DOHH2 (cell line): ENCODE data around the gene ADAMTS15.

Experiments
- EZH2phosphoT487 ChIP-seq: fragments of 200-600 bp; sonication (generic); IDR thresholded peaks from 2 replicates; pipeline ENCODE4 v1.6.1; 2017; ENCODE audit warnings: borderline replicate concordance, mild to moderate bottlenecking, antibody characterized with exemption, low read length, moderate library complexity, mixed read lengths
- TF ChIP-seq, protein P1 (sequence below): fragments of 200-600 bp; sonication (generic); IDR thresholded peaks from one replicate; pipeline ENCODE4 v1.5.1; 2014; ENCODE audit warnings: antibody characterized with exemption, mild to moderate bottlenecking, low read depth, low read length; ENCODE audit not compliant: poor library complexity, severe bottlenecking

- TF ChIP-seq, protein P1, sequence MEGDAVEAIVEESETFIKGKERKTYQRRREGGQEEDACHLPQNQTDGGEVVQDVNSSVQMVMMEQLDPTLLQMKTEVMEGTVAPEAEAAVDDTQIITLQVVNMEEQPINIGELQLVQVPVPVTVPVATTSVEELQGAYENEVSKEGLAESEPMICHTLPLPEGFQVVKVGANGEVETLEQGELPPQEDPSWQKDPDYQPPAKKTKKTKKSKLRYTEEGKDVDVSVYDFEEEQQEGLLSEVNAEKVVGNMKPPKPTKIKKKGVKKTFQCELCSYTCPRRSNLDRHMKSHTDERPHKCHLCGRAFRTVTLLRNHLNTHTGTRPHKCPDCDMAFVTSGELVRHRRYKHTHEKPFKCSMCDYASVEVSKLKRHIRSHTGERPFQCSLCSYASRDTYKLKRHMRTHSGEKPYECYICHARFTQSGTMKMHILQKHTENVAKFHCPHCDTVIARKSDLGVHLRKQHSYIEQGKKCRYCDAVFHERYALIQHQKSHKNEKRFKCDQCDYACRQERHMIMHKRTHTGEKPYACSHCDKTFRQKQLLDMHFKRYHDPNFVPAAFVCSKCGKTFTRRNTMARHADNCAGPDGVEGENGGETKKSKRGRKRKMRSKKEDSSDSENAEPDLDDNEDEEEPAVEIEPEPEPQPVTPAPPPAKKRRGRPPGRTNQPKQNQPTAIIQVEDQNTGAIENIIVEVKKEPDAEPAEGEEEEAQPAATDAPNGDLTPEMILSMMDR = no peak
- no peak for TF ChIP-seq EZH2phosphoT487
These were observed 49.7 kb downstream of the ADAMTS15 start for GRCh38 chr11:130498181-130498580.
